ENCODE results near the gene SLC37A1. TPM values are rescaled to one million over a fixed set of nuclear protein-coding genes. Genes with fewer than 3 reads are reported as not detected.
A peak's percentile ranks its signal among the peaks of the same experiment; 100 is the strongest.

Gene SLC37A1
- total RNA-seq, 4 donors from 2014 or later = 10.7 to 21.1 (median 14.0) TPM

DNA sequence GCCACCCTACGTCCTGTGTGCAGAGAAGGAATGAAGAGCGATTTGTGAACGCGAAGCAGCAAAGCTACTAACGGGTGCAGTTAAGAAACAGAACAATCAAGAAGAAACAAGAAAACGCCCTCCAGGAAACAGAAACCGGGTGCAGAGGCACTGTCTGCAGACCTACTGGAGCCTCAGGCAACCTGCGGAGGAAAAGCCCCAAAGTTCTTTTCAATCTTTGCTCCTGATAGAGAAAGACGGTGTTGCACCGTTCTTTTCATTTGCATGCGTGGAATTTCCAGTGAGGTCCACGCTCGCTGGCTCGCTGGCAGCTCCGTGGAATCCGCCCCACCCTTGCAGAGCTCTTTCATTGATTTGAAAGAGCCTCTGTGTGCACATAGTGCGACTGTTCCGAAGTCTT is 102.8 kb downstream of the SLC37A1 start:
- H3K36me3 ChIP-seq = no peaks in the 10 kb centered on the region

DNA sequence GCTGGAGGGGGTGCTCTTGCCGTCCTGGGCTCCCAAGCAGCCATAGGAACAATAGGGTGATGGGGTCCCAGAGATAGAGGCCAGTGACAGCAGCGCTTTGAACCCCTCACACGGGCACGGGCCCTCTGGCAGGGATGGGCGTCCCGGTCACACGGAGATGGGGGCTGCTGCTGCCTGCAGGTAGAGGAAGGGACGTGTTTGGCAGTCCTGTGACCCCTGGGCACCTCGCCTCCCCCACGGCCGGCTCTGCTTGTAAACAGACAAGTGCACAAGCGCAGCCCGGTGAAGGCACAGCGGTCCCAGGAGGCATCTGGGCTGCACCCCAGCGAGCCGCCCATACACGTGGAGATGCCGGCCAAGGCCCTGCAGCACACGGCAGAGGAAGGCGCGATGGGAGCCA is 103.3 kb downstream of the SLC37A1 start:
- DNase-seq = no peak
- Histone ChIP-seq H3K9me3 (peaks cover 0 to 5% (median 0%) of the 10 kb centered on the region in 3 donors), H3K27ac (no peak overlapping the region), H3K27me3 (peaks cover 0 to 54% (median 0%) of the 10 kb centered on the region in 4 donors), H3K4me1 (peaks cover 0 to 46% (median 12%) of the 10 kb centered on the region in 3 donors), H3K36me3 (no peaks in the 10 kb centered on the region), H3K4me3 (peak overlapping the region in 1 of 4 donors; percentile 54)
- TF ChIP-seq POLR2A (IDR thresholded peaks at IDR 0.05) (no peak), CTCF (IDR thresholded peaks at IDR 0.05) (no peak)
- intact Hi-C loops (cut with DNase I) = no loop called here
- 80% methylated on average over 1 of the region's 21 CpGs; no CpG with 5 or more reads in 1 of the 2 donors for WGBS, 2 donors

More for the DNA sequence above, 102.8 kb downstream of the SLC37A1 start:
- no peak overlapping the region for H3K27ac ChIP-seq
- intact Hi-C loops (cut with DNase I) = no loop called here
- no peak for DNase-seq
- H3K4me1 ChIP-seq = peaks cover 0 to 41% (median 9%) of the 10 kb centered on the region in 3 donors
- no peak for TF ChIP-seq CTCF (IDR thresholded peaks at IDR 0.05)
- peak overlapping the region in 3 of 4 donors; percentile 24 to 54 (median 30) for H3K4me3 ChIP-seq
- H3K27me3 ChIP-seq = peaks cover 0 to 49% (median 0%) of the 10 kb centered on the region in 4 donors
- H3K9me3 ChIP-seq = peaks cover 0 to 10% (median 0%) of the 10 kb centered on the region in 3 donors
- WGBS, 2 donors = 12 to 17% methylated on average over 17 to 18 of the region's 18 CpGs

DNA sequence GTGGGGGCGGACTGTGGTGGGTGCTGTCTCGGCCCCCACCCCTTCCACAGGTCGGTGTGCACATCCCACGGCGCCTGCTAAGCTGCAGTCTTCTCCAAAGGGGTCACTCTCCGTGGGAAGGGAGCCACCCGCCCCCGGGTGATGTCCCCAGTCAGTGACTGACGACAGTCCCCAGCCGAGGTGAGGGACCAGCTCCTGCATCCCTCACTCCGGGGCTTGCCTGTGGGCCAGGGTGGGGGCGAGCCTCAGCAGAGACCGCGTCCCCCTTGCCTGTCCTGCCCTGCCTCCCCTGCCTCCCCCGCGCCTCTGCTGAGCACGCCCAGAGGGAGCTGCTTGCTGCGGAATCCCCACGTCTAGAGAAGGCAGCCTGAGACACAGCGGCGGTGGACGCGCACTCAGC is 103.8 kb downstream of the SLC37A1 start:
- Histone ChIP-seq H3K9me3 (no peaks in the 10 kb centered on the region), H3K27ac (no peak overlapping the region), H3K4me1 (peaks cover 0 to 47% (median 12%) of the 10 kb centered on the region in 3 donors), H3K27me3 (peaks cover 0 to 60% (median 0%) of the 10 kb centered on the region in 4 donors), H3K36me3 (no peaks in the 10 kb centered on the region), H3K4me3 (no peak overlapping the region)
- DNase-seq = no peak
- intact Hi-C loops (cut with DNase I) = no loop called here
- WGBS, 2 donors = 62 to 78% methylated on average over 3 of the region's 23 CpGs
- TF ChIP-seq POLR2A (IDR thresholded peaks at IDR 0.05) = no peak
- no peak for TF ChIP-seq CTCF (IDR thresholded peaks at IDR 0.05)

- intact Hi-C loops (cut with DNase I) = no loop called here
- 77 to 85% methylated on average over 3 of the region's 3 CpGs for WGBS, 2 donors
- Histone ChIP-seq H3K4me1 (peaks cover 0 to 46% (median 12%) of the 10 kb centered on the region in 3 donors), H3K9me3 (no peaks in the 10 kb centered on the region), H3K36me3 (no peaks in the 10 kb centered on the region), H3K27ac (no peak overlapping the region), H3K27me3 (peaks cover 0 to 61% (median 0%) of the 10 kb centered on the region in 4 donors), H3K4me3 (no peak overlapping the region)
- DNase-seq = no peak
- TF ChIP-seq CTCF (IDR thresholded peaks at IDR 0.05) (no peak), POLR2A (IDR thresholded peaks at IDR 0.05) (no peak)
These were observed 105.1 kb downstream of the SLC37A1 start for GRCh38 chr21:42618707-42619102.

DNA sequence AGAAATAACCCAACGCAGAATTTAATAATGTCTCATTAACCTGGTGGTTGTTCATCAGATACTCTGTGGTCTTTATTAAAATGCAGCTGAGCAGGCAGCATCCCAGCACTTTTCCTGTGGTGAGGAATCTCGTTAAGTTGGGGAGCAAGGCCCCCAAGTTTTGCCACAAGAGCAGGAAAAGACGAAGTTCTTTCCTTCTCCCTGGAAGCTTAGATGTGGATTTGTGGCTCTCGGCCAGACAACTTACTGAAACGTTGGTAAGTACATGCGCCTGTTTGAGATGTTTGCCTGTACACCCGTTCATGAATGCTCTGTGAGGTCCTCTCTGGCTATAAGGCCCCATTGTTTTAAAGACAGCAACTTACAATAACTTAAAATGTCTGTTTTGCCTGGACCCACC is 105.5 kb downstream of the SLC37A1 start:
- intact Hi-C loops (cut with DNase I) = no loop called here
- Histone ChIP-seq H3K9me3 (no peaks in the 10 kb centered on the region), H3K27ac (no peak overlapping the region), H3K36me3 (no peaks in the 10 kb centered on the region), H3K4me3 (no peak overlapping the region), H3K4me1 (peaks cover 0 to 41% (median 9%) of the 10 kb centered on the region in 3 donors), H3K27me3 (peaks cover 0 to 61% (median 0%) of the 10 kb centered on the region in 4 donors)
- no peak for DNase-seq
- 77 to 84% methylated on average over 7 of the region's 7 CpGs for WGBS, 2 donors
- TF ChIP-seq CTCF (IDR thresholded peaks at IDR 0.05) (no peak), POLR2A (IDR thresholded peaks at IDR 0.05) (no peak)
